T-helper 1 cell treated with Interleukin-12 subunit alpha and Interleukin-12 subunit beta and Interleukin-4 antibody, amounts not matched to agents 30 ng/mL and 1 ng/mL, for 36 hours (primary cell): ENCODE data around the gene MAFB. TPM values are rescaled to one million over a fixed set of nuclear protein-coding genes. Genes with fewer than 3 reads are reported as not detected.
"Not testable (repeated sequence)": the region's sequence is repeated elsewhere in the genome, so short reads cannot be mapped to it uniquely, and the experiment has no call there.

ENCODE experiments used
- intact Hi-C: fragments of 100-400 bp; cut with micrococcal nuclease; formaldehyde crosslinking; loops from one replicate; pipeline ENCODE4 v1.15.1; 2024
- total RNA-seq: library from RNA; stranded (reverse); gene quantifications from 2 replicates; pipeline ENCODE4 v1.2.3, GENCODE V29; 2022

MAFB gene
- total RNA-seq = 0.12 and 0.17 TPM in 2 replicates

DNA sequence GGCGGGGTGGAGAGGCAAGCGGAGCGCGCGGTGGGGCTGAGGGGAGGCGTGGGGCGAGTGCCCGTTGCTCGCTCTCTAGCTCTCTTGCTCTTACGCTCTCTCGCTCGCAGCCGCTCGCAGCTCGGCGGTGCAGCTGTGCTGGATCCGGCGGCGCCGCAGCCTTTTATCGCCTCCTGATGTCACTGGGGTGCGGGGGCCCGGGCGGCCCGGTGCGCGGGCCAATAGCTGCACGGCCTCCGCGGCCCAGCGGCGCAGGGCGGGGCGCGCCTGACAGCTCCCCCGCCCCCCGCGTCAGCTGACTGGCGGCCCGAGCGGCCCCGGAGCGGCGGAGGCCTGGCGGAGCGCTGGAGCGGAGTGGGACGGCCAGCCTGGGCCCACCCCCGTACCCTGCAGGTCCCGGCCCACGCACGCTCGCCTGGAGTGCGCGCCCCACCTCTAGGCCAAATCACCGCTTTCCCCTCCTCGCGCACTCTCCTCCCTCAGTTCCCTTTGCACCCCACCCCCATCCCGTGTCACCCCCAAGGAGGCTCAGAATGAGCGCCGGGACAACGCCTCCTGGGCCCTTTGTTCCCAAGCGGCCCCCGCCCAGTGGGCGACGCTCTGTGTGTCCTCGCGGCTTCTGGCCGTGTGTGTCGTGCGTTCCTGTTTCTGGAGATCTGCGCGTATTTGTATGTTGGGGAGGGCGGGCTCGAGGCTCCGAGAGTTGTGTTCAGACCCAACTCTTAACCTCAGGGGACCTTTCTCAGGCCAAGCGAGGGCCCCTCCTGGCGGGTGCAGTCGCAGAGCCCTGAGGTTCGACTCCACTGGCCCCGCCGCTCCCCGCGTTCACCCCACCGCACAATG, at the start of gene MAFB:
TSS of gene MAFB (minus strand) at position 137 of the 843 bp plus-strand sequence. CDS start 386 bp downstream, outside the sequence.
- intact Hi-C loops = no loop called here

DNA sequence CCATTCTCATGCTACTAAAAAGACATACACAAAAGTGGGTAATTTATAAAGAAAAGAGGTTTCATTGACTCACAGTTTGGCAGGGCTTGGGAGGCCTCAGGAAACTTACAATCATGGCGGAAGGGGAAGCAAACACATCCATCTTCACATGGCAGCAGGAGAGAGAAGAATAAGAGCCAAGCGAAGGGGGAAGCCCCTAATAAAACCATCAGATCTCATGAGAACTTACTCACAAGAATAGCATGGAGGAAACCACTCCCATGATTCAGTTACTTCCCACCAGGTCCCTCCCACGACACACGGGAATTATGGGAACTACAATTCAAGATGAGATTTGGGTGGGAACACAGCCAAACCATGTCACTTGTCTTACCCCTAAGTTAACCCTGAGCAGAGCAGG, 47.4 kb upstream of the MAFB start:
- intact Hi-C loops = not testable (repeated sequence)

DNA sequence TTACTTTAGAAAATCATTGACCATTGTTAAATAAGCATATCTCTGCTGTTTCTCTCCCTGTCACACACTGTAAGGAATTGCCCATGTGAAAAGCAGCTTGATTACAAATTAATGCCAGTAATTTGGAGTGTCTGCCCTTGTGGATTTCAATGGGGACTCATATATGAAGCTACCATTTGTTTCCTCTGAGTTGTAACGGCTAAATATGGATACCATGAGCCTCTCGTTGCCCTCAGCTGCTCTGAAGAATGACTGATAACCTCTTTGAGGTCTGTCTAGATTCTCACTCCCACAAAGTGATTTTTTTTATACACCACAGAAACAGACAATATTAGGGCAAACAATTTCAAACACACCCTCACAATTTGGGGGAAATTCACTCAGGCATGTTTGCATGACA, 40.0 kb upstream of the MAFB start:
- intact Hi-C loops = no loop called here

DNA sequence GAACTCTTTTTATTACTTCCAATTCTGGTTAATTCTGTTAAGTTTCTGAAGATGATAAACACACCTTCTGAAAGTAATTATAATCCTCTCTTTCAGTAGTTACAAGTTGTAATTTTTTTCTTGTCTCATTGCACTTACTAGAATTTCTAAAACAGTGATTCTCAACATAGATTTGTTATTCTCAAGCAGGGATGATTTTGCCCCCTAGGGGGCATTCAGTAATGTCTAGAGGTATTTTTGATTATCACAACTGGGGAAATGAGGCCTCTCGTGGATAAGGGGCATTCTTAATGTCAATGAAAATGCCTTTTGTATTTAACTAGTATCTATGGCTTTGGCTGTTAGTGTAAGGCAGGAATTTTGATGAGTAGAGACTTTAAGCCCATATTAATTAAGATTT, 39.4 kb upstream of the MAFB start:
- intact Hi-C loops = no loop called here

DNA sequence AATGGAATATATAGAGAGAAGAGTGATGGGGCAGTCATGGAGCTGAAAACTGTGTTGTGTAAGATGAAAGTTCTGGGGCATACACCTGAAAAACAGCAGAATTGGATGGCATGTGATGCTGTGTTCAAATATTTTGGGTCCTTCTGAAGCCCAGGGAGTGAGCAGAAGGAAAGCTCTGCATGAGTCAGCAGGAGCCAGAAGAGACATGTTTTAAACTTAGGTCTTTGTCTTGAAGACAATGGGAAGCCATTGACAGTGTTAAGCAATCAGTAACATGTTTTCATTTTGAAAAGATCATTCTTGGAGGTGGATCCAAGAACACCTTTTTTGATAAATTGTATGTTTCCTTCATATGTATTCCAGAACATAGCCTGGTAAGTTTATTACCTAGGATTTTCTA, 38.9 kb upstream of the MAFB start:
- intact Hi-C loops = no loop called here

DNA sequence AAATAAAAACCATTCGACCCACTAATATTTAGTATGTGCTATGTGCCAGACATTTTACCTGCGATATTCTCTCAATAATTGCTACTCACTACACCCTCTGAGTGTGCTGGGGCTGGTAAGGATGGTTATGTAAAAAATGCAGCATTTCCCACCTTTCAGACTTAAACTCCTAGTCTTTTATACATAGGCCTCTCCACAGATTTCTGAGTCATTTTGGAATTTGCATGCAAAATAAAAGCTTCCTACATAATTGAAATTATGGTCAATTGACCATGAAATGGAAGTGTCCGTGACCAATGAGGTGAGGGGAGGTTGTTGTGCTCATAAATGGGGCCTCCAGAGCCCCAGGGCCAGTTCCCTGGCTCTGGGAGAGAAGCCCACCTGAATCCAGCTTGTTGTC, 37.7 kb upstream of the MAFB start:
- intact Hi-C loops = no loop called here

DNA sequence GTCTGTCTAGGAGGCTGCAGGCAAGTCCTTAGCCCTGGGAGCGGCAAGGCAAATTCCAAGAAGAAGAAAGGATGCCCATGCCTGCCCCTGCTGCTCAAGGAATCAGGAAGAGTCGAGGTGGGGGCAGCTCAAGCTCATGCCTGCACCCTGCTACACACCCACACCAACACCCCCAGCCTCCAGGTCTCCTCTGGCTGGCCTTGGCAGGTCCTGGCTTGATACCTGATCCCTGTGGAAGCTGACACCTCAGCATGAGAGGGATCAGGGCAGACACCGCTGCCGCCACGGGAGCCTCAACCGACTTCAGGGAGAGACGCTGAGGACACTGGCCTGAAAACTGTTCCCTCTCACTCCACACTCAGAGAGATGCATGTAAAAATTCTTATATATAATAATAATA, 35.5 kb upstream of the MAFB start:
- intact Hi-C loops = no loop called here

DNA sequence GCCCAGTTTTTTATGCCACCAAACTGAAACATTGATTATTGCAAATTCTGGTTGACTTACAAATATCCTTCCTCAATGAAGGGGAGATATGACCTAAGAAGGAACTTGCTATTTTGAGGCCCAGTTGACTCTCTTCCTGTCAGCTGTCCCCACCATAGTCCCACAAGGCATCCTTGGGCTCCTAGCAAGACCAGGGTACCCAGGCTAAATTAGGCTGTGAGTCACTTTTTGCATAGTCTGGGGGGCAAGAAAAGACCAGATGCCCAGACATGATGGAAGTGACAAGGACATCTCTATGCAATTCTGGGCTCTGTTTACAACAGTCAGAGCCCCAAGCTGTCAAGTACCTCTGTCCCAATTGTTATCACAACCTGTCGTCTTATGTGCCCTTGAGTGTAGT, 31.8 kb upstream of the MAFB start:
- intact Hi-C loops = no loop called here

DNA sequence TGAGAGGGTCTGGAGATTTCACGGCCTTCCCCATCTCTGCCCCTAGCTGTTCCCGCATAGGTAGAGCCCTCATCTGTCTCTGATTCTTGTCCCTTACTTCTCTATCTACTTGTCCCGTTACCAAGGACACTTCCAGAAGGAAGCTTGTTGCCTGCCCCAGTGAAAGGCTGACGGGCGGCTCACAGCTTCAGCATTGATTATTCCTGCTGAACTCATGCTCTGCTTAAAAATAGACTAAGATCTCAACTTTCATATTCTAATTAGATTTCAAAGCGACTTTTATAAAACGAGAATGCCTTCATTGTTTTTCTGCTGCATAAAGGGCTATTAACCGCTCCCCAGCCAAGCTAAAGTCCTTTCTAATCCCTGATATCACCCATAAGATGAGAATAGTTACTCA, 31.1 kb upstream of the MAFB start:
- intact Hi-C loops = no loop called here

DNA sequence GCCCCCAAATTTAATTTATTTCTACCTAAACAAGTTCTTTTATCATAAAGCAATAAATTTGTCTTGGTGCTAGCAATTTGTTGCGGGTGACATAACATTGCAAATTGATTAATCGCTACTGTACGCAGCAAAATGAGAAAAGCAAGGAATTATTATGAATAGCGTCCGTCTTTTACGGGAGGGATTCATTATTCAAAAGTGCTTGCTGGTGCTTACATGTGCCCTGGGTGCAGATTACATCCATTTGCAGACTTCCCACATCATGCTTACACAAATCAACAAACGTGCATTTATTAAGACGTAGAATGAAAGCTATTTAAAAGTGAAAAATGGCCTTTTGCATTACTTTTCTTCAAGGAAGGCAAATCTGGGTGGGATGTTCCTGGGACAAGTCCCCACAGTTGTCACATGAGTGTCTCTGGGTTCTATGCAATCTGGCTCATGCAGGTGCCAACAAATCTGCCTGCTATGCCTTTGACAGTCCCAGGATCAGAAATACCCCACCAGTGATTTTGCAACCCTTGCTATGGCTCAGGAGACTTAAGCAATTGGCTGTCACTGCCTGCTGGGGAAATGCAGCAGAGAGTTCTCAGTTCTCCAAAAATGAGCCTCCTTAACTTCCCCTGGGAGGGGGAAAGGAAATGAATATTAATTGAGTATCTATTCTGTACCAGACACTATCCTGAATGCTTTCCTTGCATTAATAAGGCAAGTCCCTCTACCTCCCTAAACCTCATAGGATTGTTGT, 30.1 kb upstream of the MAFB start:
- intact Hi-C loops = no loop called here

DNA sequence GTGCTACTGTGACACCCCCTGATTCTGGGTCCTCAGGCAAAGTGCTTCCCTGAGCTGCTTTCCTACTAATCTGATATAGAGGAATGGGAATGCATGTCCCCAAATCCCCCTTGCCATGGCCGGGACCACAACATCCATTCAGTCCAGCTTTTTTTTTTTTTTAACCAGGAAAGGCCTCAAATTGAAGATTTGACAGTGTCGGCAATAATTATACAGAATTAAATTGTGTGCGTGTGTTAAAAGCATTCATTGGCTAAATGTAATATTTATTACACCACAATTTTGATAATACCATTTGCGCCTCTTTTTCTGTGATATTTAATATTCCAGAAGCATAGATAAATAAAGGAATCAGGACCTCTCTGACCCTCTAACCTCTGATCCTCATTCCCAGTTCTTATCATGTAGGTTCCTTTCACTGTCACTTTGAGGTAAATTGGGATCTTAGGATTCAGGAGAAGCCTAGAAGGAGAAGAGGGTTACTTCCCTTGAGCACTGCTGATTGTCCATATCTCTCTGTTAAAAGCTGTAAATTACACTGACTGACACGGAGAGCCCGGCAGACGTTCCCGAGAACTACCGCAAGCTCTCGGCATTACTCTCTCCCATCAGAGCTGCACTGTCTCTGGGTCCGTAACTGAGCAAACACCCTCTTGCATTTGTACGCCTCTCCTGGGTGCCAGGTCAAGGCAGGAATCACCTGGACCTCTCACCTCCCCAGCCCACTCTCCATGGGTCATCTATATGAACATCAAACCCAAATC, 29.4 kb upstream of the MAFB start:
- intact Hi-C loops = no loop called here

DNA sequence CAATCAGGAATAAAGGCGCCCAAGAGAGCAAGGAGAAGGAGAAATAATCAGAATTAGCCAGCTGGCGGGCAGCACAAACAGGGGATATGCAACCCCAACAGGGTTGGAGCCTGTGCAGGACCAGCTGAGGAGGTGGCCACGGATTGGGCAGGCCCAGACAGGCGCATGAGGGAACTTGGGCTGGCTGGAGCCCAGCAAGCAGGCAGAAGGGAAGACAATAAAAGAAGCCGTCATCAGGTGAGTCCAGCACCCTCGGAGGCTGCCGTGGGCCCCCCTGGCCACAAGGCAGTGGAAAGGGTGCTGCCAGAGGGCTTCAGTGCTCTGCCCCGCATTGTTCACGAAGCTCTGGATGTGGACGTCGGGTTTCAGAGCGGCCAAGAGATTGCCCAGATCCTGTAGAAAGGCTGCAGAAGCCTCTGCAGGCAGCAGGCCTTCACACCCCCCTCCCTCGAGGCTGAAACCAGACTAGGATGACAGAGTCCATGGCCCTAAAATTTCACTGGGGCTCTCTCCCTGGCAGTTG, 28.4 kb upstream of the MAFB start:
- intact Hi-C loops = no loop called here

DNA sequence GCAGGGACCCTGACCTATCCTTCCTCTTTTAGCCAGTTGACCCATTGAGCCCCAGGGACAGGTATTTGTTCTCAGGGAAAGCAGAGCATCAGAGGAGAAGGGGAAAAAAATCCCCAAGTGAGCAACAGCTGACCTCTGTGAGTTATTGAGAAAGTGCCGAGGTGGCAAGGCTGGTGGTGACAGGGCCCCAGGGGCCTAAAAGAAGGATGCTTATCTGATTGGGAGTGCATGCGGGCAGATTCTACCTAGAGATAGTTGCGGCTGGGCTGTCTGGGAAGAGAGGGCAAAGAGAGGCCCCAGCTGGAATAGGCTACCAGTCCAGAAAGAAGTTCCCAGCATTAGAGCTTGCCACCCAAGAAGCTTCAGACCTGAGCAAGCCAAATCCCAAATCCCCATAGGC, 26.5 kb upstream of the MAFB start:
- intact Hi-C loops = no loop called here

DNA sequence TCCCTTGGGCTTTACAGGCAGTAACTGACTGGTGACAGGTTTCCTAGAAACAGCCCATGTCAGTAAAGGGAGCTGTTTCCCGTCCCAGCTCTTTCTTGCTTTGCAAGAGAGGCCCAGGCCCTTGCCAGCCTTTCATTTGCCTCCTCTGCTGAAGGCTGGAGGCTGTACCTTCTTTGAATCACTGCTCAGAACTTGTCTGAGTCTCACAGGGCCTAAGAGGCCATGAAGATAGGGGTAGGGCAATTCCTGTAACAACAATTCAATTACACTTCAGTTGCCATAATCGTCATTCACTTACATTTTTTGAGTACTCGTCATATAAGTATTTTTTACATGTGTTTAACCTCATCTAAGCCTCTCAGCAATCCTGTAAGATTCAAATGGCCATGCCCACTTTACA, 25.9 kb upstream of the MAFB start:
- intact Hi-C loops = no loop called here

DNA sequence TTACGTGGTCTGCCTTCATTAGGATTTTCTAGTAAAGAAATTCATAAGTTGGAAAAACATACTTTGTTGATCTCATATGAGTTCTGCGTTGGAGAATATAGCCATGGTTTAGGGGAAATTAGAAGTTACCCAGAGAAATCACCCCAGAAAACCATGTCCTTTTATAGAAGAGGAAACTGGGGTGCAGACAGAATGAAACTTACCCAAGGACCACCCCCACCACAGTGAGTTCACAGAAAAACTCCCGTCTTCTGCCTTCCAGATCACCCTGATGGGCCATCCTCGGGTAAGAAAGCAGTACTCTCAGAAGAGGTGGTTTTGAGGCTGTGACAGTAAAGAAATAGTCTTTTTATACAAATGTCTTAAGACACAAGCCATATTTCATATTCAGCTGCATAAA, 25.1 kb upstream of the MAFB start:
- intact Hi-C loops = no loop called here

DNA sequence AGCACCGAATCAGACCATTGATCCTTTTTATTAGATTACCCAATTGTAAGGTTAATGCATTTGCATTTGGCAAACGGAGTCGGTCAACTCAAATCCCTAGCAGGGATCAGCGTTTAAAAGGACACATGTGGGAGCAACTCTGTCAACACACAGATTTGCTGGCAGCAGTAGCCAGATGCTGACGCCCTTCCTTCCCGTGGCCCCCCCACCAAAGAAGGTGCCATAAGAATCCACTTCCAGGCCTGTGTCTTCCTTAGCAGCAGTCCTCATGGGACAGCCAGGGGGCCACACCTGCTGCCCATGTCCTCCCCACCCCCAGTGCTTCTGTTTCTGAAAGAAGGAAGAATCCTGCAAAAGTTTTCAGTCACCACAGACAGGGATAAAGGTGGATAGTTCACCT, 24.5 kb upstream of the MAFB start:
- intact Hi-C loops = no loop called here

DNA sequence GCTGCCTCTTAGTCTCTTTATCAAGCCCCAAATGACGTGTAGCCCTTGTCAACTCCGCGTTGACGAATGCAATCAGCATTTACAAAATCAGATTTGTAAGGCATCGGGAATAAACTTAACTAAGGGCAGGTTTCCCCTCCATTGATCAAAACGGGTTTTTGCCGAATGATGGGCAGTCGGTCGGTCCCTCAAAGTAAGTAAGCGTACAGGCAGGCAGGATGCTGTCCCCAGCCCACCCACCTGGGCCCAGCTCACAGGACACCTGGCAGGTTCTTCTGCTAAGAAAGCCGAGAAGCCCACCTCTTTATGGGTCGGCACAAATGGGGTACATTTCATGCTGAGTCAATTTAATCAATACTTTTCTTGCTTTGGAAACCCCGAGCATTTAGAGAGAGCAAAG, 22.0 kb upstream of the MAFB start:
- intact Hi-C loops = no loop called here

DNA sequence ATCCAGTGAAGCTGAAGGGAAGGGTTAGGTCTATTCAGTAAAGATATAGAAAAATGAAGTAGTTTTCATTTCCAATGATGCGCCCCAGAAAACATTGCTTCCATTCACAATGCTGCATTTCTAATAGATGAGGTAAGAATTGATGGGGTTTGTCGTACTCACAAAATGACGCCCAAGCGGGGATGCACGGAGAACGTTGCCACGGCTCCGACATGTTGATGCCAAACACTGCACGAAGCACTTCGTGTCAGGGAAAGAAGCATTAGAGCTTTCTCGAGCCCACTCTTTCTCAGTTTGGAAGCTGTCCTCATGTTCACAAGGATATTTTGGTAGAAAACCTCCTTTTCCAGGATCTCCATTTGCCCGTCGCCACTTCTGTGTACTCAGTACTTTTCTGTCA, 21.6 kb upstream of the MAFB start:
- intact Hi-C loops = no loop called here

DNA sequence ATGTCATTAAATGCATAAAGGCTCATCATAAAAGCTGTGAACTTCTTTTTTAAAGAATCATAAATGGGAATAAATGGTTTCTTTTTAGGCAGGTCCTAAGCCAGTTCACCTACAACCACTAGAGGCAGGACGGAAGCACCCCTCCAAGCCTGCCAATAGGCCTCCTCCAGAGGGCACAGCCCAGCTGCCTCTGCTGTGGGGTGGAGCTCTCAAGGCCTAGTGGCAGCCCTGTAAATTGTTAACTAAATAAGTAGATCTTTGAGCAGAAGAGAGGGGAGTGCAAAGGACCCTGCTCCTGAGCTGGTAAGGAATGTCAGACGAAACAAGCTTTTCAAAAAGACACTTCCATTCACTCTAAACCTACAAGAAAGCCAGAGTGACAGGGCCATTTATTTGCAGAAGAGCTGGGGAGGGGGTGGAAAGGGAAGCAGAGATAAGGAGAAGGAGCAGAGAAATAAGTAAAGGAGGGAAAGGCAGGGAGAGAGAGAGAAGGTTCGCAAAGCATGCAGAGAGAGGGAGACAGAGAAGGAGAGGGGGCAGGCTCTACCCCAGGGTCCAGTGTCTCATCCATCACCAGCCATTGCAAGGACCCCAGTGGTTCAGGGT, 18.0 kb upstream of the MAFB start:
- intact Hi-C loops = no loop called here

DNA sequence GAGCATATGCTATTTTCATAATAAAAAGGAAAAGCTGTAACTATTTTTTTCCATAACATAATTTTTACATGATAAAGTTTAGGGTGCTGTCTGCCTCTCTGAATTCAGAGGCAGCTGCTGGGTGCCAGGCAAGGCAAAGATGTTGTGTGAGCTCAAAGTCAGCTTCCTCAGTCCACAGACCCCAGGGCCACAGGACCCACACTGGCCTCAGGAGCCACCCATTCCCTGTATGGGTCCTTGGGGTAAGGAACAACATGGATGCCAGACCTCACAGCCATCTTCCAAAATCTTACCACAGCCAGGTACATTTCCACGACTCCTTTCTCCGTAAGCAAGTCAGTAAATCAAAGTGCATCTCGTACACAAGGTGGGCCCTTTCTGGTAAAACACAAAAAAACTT, 16.4 kb upstream of the MAFB start:
- intact Hi-C loops = no loop called here

DNA sequence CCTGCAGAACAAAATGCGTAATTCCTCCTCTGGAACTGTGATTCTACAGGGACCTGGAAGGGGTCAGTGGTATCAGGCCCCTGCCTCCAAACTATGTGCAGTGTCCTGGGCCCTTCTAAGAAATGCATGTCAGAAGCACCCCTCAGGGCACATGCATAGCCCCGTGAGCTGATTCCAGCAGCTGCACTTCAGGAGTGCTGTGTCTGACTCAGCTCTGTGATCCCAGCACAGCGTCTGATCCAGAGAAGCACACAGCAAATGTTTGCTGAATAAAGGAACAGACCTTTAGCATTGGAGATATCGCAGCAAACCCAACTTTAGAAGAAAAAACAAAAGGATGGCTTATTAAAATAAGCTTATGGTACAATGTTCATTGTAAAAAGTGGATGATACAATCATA, 15.8 kb upstream of the MAFB start:
- intact Hi-C loops = no loop called here
